Cortex of kidney (tissue), 1 donor: ENCODE measurements around the gene DUSP9.
"Not testable (repeated sequence)": the region's sequence is repeated elsewhere in the genome, so short reads cannot be mapped to it uniquely, and the experiment has no call there.

Source experiments
- DNase-seq: peaks from one replicate; lab custom pipeline; 2025; lab: John Stamatoyannopoulos, UW

Gene DUSP9

DNA sequence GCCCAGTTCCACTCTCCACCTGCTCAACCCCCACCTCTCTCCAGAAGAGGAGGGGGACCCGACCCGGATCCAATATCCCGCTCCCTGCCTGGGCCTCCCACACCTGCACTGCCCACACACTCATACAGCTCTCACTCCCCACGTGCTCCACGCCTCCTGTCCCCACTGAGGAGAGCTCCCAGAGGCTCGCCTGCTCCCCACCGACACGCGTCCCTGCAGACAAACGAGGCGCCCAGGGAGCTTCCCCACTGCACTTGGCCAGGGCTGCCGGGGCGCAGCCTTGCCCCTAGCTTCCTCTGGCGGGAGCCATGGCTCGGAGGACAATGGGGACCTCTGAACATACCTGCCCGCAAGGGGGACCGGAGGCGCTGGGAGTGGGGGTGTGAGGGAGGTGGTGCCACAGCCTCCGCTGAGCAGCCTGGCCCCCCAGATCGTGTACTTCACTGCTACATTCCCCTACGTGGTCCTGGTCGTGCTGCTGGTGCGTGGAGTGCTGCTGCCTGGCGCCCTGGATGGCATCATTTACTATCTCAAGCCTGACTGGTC is 45.7 kb downstream of the DUSP9 start:
- no peak for DNase-seq

DNA sequence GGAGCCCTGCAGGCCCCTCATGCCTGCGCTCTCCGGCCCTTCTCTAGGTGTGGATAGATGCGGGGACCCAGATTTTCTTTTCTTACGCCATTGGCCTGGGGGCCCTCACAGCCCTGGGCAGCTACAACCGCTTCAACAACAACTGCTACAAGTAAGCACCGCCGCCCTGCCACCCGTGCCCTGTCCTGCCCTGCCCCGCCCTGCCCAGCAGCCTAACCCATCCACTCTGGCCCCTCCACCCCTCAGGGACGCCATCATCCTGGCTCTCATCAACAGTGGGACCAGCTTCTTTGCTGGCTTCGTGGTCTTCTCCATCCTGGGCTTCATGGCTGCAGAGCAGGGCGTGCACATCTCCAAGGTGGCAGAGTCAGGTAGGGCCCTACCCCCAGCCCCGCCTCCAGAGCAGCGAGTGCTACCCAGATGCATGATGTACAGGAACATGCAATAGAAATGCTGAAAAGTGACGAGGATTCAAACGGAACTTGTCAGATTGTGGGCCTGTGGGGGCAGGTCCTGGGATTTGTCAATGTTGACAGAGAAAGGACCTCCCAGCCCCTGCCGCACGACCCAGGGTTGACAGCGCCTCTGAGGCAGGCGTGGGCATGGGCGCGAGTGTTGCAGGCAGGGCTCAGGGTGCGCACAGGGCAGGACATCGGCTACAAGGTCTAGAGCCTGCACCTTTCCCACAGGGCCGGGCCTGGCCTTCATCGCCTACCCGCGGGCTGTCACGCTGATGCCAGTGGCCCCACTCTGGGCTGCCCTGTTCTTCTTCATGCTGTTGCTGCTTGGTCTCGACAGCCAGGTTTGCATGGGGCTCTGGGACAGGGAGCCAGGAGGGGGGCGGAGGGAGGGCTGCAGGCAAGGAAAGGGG is 46.4 kb downstream of the DUSP9 start:
- DNase-seq: no peak

DNA sequence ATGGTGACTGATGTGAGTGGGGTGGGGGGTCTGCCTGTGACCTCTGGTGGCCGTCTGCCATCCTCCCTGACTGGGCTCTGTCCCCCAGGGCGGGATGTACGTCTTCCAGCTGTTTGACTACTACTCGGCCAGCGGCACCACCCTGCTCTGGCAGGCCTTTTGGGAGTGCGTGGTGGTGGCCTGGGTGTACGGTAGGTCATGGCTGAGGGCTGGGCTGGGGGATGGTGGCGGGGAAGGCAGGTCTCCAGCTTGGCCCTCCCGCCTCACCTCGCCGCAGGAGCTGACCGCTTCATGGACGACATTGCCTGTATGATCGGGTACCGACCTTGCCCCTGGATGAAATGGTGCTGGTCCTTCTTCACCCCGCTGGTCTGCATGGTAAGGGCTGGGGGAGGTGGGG is 47.3 kb downstream of the DUSP9 start:
- DNase-seq: not testable (repeated sequence)

DNA sequence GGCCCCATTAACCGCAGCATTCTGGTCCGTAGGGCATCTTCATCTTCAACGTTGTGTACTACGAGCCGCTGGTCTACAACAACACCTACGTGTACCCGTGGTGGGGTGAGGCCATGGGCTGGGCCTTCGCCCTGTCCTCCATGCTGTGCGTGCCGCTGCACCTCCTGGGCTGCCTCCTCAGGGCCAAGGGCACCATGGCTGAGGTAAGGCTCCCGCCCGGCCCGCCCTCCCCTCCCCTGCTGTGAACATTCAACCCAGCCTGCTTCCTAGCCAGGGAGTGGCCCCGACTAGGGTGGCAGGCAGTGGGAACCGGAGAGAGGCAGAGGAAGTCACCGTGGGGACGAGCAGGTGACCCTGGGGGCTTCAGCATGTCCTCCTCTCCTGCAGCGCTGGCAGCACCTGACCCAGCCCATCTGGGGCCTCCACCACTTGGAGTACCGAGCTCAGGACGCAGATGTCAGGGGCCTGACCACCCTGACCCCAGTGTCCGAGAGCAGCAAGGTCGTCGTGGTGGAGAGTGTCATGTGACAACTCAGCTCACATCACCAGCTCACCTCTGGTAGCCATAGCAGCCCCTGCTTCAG is 47.8 kb downstream of the DUSP9 start:
- no peak for DNase-seq

DNA sequence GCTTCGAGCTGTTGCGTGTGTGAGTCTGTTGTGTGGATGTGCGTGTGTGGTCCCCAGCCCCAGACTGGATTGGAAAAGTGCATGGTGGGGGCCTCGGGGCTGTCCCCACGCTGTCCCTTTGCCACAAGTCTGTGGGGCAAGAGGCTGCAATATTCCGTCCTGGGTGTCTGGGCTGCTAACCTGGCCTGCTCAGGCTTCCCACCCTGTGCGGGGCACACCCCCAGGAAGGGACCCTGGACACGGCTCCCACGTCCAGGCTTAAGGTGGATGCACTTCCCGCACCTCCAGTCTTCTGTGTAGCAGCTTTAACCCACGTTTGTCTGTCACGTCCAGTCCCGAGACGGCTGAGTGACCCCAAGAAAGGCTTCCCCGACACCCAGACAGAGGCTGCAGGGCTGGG is 49.1 kb downstream of the DUSP9 start:
- no peak for DNase-seq

DNA sequence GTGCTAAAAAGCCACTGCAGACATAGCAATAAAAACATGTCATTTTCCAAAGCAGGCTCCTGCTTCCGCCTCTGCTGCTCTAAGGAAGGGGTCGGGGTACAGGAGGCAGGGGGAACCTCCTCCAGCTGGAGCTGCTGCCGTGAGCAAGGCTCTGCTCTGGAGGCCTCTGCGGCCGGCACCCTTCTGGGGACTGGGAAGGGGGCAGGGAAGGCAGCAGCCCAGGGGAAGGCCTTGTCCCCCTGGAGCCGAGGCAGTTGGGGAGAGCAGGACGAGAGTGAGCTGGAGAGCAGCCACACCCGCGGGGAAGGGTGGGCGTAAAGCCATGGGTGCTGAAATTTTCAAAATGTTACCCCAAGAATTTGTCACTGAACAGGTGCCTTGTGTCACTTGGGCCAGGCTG is 49.5 kb downstream of the DUSP9 start:
- DNase-seq: not testable (repeated sequence)

DNA sequence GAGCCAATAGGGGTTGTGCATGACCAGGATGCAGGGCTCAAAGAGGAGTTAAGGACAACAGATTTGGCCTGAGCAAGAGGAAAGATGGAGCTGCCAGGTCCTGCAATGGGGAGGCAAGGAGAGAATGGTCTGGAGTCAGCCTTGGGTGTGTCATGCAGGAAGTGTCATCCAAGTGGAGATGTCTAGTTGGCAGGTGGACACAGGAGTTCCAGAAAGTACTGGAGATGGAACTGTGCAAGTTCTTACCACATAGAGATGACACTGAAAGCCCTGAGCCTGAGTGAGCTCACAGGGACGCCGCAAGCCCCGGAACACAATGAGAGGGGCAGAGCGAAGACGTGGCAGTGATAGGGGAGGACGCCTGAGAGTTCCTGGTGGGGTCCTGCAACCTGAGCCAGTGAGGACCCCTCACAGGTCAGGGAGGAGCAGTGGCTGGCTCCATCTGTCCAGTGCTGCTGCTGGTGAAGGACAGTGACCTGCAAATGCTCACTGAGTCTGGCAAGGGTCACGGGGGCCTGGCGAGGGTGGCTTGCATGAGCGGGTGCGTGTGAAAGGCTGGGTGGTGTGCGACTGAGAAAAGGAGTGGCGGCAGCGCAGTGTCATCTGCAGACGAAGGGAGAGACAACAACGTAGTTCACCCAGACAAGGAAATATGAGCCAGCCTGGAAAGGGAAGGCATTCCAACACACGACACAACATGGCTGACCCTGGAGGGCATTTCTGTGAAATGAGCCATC is 50.2 kb downstream of the DUSP9 start:
- DNase-seq: not testable (repeated sequence)

DNA sequence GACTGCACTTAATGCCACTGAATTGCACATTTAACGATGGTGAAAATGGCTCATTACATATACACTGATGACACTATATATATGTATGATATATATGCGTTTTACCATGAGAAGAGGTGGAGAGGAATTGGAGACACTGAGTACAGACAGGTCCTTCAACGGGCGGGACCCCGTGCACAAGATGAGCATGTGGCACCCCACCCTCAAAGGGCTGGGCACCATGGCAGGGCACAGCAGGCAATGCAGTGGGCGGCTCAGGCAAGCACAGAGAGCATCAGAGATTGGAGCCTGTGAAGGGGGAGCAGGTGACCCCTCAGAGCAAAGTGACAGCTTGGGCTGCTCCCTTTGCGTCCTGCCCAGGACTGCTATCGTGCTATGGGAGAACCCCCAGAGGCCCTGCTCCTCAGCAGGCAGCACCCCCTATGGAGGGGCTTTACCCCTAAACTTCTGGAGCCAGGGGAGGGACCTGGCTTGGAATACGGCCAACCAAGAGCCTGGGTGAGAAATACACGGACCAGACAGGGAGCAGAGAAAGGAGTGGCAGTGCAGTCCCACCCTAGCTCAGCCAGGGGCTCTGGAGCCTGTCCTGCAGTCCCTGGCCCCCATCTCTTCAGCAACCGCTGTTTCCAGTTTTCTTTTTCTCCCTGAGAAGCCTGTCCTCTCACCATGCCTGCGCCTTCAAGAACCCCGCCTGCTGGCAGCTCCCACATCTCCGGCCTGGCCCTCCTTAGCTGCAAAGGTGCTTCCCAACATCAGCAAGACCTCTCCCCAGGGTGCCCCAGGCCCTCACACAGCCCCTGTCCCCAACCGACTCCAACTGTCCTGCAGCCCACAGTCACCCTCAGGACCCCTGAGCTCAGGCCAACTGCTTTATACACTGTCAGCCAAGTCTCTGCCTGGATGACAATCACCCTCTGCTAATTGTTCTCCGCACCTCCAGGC is 51.2 kb downstream of the DUSP9 start:
- no peak for DNase-seq

DNA sequence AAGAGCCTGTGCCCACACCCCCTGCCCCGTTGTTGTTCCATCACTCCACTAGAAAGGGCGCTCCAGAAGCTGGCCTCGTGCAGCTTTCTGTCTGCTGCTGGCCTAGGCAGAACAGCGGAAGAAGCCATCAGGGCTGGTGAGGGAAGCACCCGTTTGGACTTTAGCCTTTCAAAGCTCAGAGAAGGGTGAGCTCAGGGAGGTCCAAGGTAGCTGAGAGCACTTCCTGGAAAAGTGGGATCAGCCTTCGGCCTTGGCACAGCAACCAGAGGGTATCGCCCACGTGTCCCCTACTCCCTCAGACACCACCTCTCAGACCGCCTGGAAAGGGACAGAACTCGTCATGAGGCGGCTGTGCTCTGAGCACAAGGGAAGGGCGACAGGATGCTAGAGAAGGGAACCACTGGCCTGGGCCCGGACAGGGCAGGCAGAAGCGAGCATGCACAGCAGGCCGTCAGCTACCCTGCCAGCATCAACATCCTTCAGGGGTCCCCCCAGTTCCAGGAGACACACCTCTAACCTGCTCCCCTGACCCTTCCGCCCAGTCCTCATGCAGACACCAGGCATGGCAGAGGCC is 52.3 kb downstream of the DUSP9 start:
- DNase-seq: not testable (repeated sequence)

DNA sequence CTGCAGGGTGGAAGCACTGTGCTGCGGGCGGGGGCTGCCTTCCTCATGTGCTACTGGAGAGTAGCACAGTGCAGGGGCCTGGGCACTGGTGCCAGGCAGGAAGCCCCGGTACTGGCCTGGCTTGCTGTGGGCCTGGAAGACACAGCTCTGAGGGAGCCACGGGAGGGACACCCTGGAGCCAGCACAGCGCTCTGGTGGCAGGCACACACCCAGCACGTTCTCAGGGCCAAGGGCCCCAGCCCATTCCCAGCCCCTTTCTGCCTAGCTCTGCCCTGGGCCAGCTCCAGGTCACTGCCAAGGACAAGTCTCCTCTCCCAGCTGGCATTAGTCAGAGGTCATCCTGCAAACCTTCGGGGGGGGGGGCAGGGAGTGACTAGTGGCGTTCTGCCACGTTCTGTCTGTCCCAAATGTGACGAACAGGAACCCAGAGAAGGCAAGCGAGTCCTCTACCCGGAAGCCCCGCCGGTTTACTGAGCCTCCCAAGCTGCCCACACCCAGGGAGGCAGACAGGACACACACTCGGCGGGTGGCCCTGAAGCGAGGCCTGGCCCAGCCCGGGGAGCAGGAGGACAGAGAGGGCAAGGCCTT is 52.9 kb downstream of the DUSP9 start:
- not testable (repeated sequence) for DNase-seq

DNA sequence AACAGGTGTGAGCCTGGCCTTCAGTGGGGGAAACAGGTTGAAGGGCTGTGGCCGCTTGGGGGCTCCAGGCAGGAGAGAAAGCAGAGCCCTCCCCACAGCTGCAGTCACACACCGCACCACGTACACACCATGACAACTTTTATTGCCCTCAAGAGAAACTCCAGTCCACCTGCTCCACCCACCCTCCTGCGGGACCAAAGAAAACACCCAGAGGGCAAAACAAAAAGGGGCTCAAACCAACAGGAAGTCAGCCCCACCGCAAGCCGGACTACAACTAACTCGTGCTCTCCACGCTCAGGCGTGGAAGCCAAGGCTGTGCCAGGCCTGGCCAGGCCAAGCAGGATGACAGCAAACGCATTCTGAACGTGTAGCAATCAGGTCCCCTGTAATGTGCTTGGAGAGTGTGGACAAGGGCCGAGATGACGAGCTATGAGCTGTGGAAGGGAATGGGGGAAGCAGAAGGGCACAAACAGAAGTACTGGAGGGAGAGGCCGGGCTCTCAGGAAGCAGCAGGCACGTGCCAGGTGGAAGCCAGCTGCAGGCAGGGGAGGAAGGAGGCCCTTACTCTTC is 53.5 kb downstream of the DUSP9 start:
- no peak for DNase-seq
